G401.6 (cell line): ENCODE results near the gene HOXC10.

Experiments
- FAIRE-seq: peaks from 2 replicates; lab custom pipeline; 2012; peaks lifted over from hg19 to GRCh38; lab: Jason Lieb, UNC

Gene HOXC10

DNA sequence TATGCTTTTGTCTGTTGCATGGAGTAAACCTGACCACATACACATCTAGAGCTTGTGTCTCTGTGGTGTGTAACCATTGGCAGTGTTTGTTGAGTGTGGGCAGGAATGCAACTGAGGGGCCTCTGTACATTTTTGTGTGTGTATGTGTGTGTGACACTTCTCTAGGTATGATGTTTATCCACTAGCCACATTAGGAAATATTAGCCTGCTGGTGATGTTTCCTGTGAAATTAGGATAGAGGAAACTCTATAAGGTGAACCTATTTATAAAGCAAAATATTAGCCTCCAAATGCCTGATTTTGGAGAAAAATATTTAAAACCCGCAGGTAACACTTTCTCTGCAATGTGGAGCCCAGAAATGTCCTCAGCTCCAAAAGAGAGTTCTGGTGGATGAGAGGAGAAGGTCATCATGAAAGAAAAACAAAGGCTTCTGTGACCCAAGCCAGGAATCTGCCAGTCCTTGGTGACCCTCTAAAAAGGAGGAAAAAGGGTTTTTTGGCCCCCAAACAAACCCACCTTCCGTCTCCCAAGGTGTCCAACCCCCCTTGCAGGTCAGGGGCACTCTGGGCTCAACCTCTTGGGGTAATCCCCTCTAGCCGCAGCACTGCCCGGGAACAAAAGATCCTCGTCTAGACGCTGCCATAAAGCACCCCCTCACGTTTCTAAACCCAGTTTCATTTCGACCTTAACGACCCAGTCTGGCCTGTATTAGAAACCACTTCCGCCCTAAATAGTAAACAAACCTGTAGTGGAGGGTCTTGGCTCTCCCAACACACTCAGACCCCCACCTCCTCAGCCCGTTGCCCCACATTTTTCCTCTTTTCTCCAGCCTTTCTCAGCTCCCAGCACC is 7.1 kb upstream of the HOXC10 start:
- FAIRE-seq: no peak

GRCh38 chr12:53978477-53979356 is 6.2 kb upstream of the HOXC10 start:
- FAIRE-seq: peak; percentile 96

- peak; percentile 87 for FAIRE-seq
Observed at GRCh38 chr12:53980104-53980801, 4.7 kb upstream of the HOXC10 start.

GRCh38 chr12:53980802-53981496 is 4.0 kb upstream of the HOXC10 start:
- FAIRE-seq: no peak

DNA sequence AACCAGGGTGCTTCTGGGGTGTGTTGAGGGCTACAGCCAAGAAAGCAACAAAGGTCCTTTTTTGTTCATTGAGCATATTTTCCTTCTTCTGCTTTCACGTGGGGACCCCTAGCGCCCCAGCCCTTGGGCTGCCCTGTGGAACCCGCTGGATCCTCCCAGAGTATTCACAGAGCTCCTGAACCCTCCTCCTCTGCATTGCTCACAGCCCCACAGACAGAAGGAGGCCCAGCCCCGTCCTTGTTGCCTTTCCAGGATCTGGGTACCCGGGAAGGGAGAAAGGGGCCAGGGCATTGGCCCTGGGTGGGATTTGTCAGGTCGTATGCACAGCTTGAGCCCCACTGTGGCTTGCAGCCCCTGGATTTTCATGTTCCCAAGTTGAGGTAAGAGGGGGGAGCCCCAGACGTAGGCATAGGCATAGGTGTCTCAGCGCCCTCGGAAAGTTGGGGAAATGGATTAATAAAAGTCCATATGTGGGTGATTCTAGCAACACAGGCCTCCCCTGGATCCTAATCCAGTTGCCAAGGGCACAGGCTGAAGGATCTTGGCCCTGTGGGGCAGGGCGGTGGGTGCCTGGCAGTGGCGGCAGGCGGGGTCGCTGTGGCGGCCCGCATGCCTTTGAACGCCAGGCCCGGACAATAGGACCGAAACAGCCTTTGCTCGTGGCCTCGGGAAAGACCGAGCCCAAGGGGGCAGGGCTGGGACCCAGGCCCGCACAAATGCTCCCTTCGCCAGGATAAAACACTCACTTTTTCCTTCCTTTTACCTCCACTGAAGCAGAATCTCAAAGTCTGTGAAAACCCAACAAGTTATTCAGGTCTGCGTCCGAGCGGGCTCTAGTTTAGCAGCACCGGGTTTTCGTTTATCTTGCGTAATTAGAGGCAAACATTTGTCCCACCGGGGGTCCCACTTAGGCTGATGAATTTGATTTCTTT is 3.0 kb upstream of the HOXC10 start:
- peak; percentile 91 for FAIRE-seq

GRCh38 chr12:53982648-53983567 is 2.0 kb upstream of the HOXC10 start:
- FAIRE-seq: no peak

GRCh38 chr12:53983568-53983949 is 1.4 kb upstream of the HOXC10 start:
- peak; percentile 88 for FAIRE-seq

DNA sequence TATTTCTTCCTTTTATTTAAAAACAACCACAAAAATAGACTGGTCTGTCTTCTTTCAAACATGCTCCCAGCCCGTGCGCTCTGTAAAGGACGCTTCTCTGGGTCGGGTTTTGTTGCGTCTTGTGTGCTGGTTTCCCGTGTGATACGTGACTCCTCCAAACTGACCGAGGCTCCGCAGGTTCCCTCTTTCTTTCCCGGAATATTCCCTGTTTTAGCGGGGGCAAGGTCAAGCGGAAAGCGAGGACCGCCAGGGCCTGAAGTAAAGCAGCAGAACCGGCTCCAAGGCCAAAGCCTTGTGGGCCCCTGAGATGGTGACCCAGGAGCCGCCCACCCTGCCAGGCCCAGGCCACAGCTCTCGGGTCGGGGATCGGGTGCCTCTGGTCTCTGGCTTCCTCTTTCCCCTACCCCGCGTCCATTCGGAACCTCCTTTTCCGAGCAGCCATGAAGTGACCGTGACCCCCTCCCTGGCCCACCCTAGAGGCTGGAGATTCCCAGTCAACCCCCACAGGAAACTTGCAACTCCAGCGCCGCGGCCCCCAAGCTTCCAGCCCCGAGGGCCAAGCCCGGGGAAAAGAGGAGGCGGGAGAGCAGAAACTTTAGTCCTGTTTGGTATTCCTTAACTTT is 885 bp upstream of the HOXC10 start:
- no peak for FAIRE-seq

DNA sequence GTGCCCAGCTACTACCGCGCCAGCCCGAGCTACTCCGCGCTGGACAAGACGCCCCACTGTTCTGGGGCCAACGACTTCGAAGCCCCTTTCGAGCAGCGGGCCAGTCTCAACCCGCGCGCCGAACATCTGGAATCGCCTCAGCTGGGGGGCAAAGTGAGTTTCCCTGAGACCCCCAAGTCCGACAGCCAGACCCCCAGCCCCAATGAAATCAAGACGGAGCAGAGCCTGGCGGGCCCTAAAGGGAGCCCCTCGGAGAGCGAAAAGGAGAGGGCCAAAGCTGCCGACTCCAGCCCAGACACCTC is 697 bp downstream of the HOXC10 start:
- no peak for FAIRE-seq

DNA sequence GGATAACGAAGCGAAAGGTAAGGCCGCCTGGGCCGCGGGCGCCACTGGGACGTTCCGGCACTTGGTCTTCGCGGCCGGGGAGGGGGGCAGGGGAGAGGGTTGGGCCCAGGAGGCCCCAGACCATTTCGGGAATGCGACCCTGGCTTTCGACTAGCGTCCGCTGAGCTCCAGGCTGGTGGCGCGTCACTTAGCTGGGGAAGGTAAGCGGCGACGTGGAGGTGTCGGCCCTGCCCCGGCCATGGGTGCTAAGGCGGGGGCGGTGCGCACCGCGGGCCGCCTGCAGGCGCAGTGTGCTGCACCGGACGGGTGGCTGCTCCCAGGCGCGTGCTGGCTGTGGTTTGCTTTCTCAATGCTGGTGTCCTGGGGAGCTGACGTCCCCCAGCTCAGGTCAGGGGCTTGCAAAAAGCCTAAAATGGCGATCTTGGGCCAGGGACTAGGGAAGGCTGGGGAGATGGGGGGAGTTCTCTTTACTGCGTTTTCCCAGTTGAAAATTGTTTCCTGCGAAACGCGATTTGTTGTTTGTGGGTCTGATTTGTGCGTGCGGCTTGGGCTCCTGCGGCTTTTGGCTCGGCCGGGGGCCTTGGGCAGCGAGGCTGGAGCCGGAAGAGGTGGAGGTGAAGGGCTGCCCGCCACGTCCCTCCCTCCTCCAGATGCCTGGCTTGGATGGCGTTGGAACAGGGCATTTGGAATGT is 1.2 kb downstream of the HOXC10 start:
- FAIRE-seq: peak; percentile 39

- no peak for FAIRE-seq
Observed at GRCh38 chr12:53986686-53987483, 1.9 kb downstream of the HOXC10 start.

DNA sequence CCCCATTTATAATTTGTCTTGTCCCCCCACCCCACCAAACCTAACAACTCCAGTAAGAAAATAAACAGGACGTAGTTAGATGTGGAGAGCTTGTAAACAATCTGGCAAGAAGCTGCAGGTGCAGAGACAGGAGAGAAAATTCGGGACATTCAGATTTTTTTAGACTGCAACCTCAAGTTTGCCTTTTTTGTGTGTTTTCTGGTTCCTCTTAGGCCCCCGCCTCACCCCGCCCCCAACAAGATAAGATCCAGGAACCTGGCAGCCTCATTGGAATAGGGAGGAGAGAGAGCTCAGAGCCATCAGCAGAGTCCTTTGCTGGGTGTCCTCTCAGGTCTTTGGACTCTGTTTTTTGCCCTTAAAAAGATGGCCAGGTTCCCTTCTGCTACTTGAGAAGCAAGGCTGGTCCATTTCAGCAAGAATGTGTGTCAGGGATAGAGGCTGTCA is 2.9 kb downstream of the HOXC10 start:
- FAIRE-seq: no peak

GRCh38 chr12:53988541-53989226 is 3.7 kb downstream of the HOXC10 start:
- no peak for FAIRE-seq

- FAIRE-seq: peak; percentile 97
Observed at GRCh38 chr12:53989227-53990113, 4.5 kb downstream of the HOXC10 start.

GRCh38 chr12:53990311-53991076 is 5.5 kb downstream of the HOXC10 start:
- no peak for FAIRE-seq

GRCh38 chr12:53991077-53991460 is 6.1 kb downstream of the HOXC10 start:
- no peak for FAIRE-seq
